Measurements from ENCODE around the gene ZNF541.

Gene ZNF541

GRCh38 chr19:47573071-47574026 lies at the start of gene ZNF541:
TSS of gene ZNF541 (minus strand) at chr19:47573148. CDS start at chr19:47555856, 17,292 bp downstream.
- Histone ChIP-seq H3K4me1 (ENCODE audit: control insufficient read depth, insufficient read depth, low read length) (no peaks in the 10 kb centered on the region), H3K36me3 (ENCODE audit: control insufficient read depth, insufficient read depth, low read length) (no peaks in the 10 kb centered on the region), H3K4me3 (ENCODE audit: low read depth, low read length) (no peak within 1 kb of the TSS), H3K27me3 (ENCODE audit: control insufficient read depth, insufficient read depth, low read length) (no peaks in the 10 kb centered on the region), H3K9me3 (ENCODE audit: control insufficient read depth, insufficient read depth, low read length) (no peaks in the 10 kb centered on the region), H3K9ac (ENCODE audit: low read depth, low read length) (no peak within 1 kb of the TSS)

- Histone ChIP-seq H3K27me3 (ENCODE audit: control insufficient read depth, insufficient read depth, low read length) (no peaks in the 10 kb centered on the region), H3K36me3 (ENCODE audit: control insufficient read depth, insufficient read depth, low read length) (no peaks in the 10 kb centered on the region), H3K4me1 (ENCODE audit: control insufficient read depth, insufficient read depth, low read length) (peaks cover 17% of the 10 kb centered on the region), H3K9me3 (ENCODE audit: control insufficient read depth, insufficient read depth, low read length) (no peaks in the 10 kb centered on the region), H3K4me3 (ENCODE audit: low read depth, low read length) (no peak overlapping the region), H3K9ac (ENCODE audit: low read depth, low read length) (no peak overlapping the region)
Measured at GRCh38 chr19:47619763-47620162, 46.8 kb upstream of the ZNF541 start.

GRCh38 chr19:47618771-47619170 lies 45.8 kb upstream of the ZNF541 start:
- Histone ChIP-seq H3K9me3 (ENCODE audit: control insufficient read depth, insufficient read depth, low read length) (no peaks in the 10 kb centered on the region), H3K4me3 (ENCODE audit: low read depth, low read length) (no peak overlapping the region), H3K9ac (ENCODE audit: low read depth, low read length) (no peak overlapping the region), H3K36me3 (ENCODE audit: control insufficient read depth, insufficient read depth, low read length) (no peaks in the 10 kb centered on the region), H3K4me1 (ENCODE audit: control insufficient read depth, insufficient read depth, low read length) (peaks cover 19% of the 10 kb centered on the region), H3K27me3 (ENCODE audit: control insufficient read depth, insufficient read depth, low read length) (no peaks in the 10 kb centered on the region)

- Histone ChIP-seq H3K27me3 (ENCODE audit: control insufficient read depth, insufficient read depth, low read length) (no peaks in the 10 kb centered on the region), H3K9me3 (ENCODE audit: control insufficient read depth, insufficient read depth, low read length) (no peaks in the 10 kb centered on the region), H3K4me1 (ENCODE audit: control insufficient read depth, insufficient read depth, low read length) (peaks cover 17% of the 10 kb centered on the region), H3K36me3 (ENCODE audit: control insufficient read depth, insufficient read depth, low read length) (no peaks in the 10 kb centered on the region), H3K4me3 (ENCODE audit: low read depth, low read length) (no peak overlapping the region), H3K9ac (ENCODE audit: low read depth, low read length) (no peak overlapping the region)
Measured at GRCh38 chr19:47615714-47616113, 42.8 kb upstream of the ZNF541 start.

- peaks cover 17% of the 10 kb centered on the region for H3K4me1 ChIP-seq (ENCODE audit: control insufficient read depth, insufficient read depth, low read length)
- no peak overlapping the region for H3K4me3 ChIP-seq (ENCODE audit: low read depth, low read length)
- H3K9ac ChIP-seq (ENCODE audit: low read depth, low read length), result no peak overlapping the region
Measured at GRCh38 chr19:47615230-47615629, 42.3 kb upstream of the ZNF541 start.

GRCh38 chr19:47614559-47614958 lies 41.6 kb upstream of the ZNF541 start:
- H3K4me1 ChIP-seq (ENCODE audit: control insufficient read depth, insufficient read depth, low read length), result peaks cover 14% of the 10 kb centered on the region
- H3K36me3 ChIP-seq (ENCODE audit: control insufficient read depth, insufficient read depth, low read length), result no peaks in the 10 kb centered on the region
- H3K9me3 ChIP-seq (ENCODE audit: control insufficient read depth, insufficient read depth, low read length), result no peaks in the 10 kb centered on the region
- no peaks in the 10 kb centered on the region for H3K27me3 ChIP-seq (ENCODE audit: control insufficient read depth, insufficient read depth, low read length)
- H3K4me3 ChIP-seq (ENCODE audit: low read depth, low read length), result no peak overlapping the region
- no peak overlapping the region for H3K9ac ChIP-seq (ENCODE audit: low read depth, low read length)

More at GRCh38 chr19:47615230-47615629, 42.3 kb upstream of the ZNF541 start:
- Histone ChIP-seq H3K9me3 (ENCODE audit: control insufficient read depth, insufficient read depth, low read length) (no peaks in the 10 kb centered on the region), H3K27me3 (ENCODE audit: control insufficient read depth, insufficient read depth, low read length) (no peaks in the 10 kb centered on the region), H3K36me3 (ENCODE audit: control insufficient read depth, insufficient read depth, low read length) (no peaks in the 10 kb centered on the region)

- H3K4me3 ChIP-seq (ENCODE audit: low read depth, low read length), result no peak overlapping the region
- H3K27me3 ChIP-seq (ENCODE audit: control insufficient read depth, insufficient read depth, low read length), result no peaks in the 10 kb centered on the region
- peaks cover 14% of the 10 kb centered on the region for H3K4me1 ChIP-seq (ENCODE audit: control insufficient read depth, insufficient read depth, low read length)
- no peaks in the 10 kb centered on the region for H3K36me3 ChIP-seq (ENCODE audit: control insufficient read depth, insufficient read depth, low read length)
- H3K9ac ChIP-seq (ENCODE audit: low read depth, low read length), result peak overlapping the region; percentile 70
- H3K9me3 ChIP-seq (ENCODE audit: control insufficient read depth, insufficient read depth, low read length), result no peaks in the 10 kb centered on the region
Measured at GRCh38 chr19:47614021-47614295, 41.0 kb upstream of the ZNF541 start.

GRCh38 chr19:47613165-47614020 lies 40.4 kb upstream of the ZNF541 start:
- no peaks in the 10 kb centered on the region for H3K9me3 ChIP-seq (ENCODE audit: control insufficient read depth, insufficient read depth, low read length)
- H3K36me3 ChIP-seq (ENCODE audit: control insufficient read depth, insufficient read depth, low read length), result no peaks in the 10 kb centered on the region
- no peak overlapping the region for H3K4me3 ChIP-seq (ENCODE audit: low read depth, low read length)
- peaks cover 14% of the 10 kb centered on the region for H3K4me1 ChIP-seq (ENCODE audit: control insufficient read depth, insufficient read depth, low read length)
- H3K9ac ChIP-seq (ENCODE audit: low read depth, low read length), result peak overlapping the region; percentile 70
- no peaks in the 10 kb centered on the region for H3K27me3 ChIP-seq (ENCODE audit: control insufficient read depth, insufficient read depth, low read length)

GRCh38 chr19:47610902-47611301 lies 38.0 kb upstream of the ZNF541 start:
- H3K36me3 ChIP-seq (ENCODE audit: control insufficient read depth, insufficient read depth, low read length), result no peaks in the 10 kb centered on the region
- H3K27me3 ChIP-seq (ENCODE audit: control insufficient read depth, insufficient read depth, low read length), result no peaks in the 10 kb centered on the region
- H3K4me1 ChIP-seq (ENCODE audit: control insufficient read depth, insufficient read depth, low read length), result peaks cover 8% of the 10 kb centered on the region
- H3K4me3 ChIP-seq (ENCODE audit: low read depth, low read length), result peak overlapping the region; percentile 64
- no peaks in the 10 kb centered on the region for H3K9me3 ChIP-seq (ENCODE audit: control insufficient read depth, insufficient read depth, low read length)
- H3K9ac ChIP-seq (ENCODE audit: low read depth, low read length), result no peak overlapping the region

- H3K9me3 ChIP-seq (ENCODE audit: control insufficient read depth, insufficient read depth, low read length), result no peaks in the 10 kb centered on the region
- H3K27me3 ChIP-seq (ENCODE audit: control insufficient read depth, insufficient read depth, low read length), result no peaks in the 10 kb centered on the region
- H3K4me1 ChIP-seq (ENCODE audit: control insufficient read depth, insufficient read depth, low read length), result peaks cover 8% of the 10 kb centered on the region
- H3K9ac ChIP-seq (ENCODE audit: low read depth, low read length), result no peak overlapping the region
- peak overlapping the region; percentile 64 for H3K4me3 ChIP-seq (ENCODE audit: low read depth, low read length)
- no peaks in the 10 kb centered on the region for H3K36me3 ChIP-seq (ENCODE audit: control insufficient read depth, insufficient read depth, low read length)
Measured at GRCh38 chr19:47609906-47610894, 37.3 kb upstream of the ZNF541 start.

All from iPS-15b (cell line).